Spleen (tissue), 7 donors: ENCODE data around the gene TOP2B.

ENCODE experiments used
- CTCF ChIP-seq, 11 experiments: fragments of 200-600 bp in 7 of 11; fragments of 450-650 bp in 4 of 11; sonication (generic) in 4 of 11; IDR thresholded peaks in 8 of 11; conservative IDR thresholded peaks in 3 of 11; 1 replicate in 7 of 11; 2 replicates in 4 of 11; pipeline versions ENCODE4 v1.4.0 to v1.8.0; 2016 to 2021; ENCODE audit warnings: antibody characterized with exemption in 11 of 11, inconsistent platforms in 4 of 11, mild to moderate bottlenecking in 1 of 11
- POLR2AphosphoS5 ChIP-seq, 3 donors: sonication (generic); formaldehyde crosslinking; IDR thresholded peaks; one replicate each; pipeline ENCODE4 v1.5.1; 2017; ENCODE audit warnings: antibody characterized with exemption in 3 of 3
- donor health status: DM: no; HTN: no; CAD: no; lungs with moderate emphysema.
- donor health status: DM: no; HTN: no; CAD: no.
- donor health status: DM: no; HTN: no; CAD: no.

GRCh38 chr3:25547943-25548674, 116.6 kb downstream of the TOP2B start:
- no peak for TF ChIP-seq CTCF (IDR thresholded peaks at IDR 0.05 in 8 of 11, conservative IDR thresholded peaks at IDR 0.05 in 3 of 11)
- TF ChIP-seq POLR2AphosphoS5 (IDR thresholded peaks at IDR 0.05), result no peak
